CD14-positive monocyte (primary cell): ENCODE measurements around the gene SRCAP. TPM values are rescaled to one million over a fixed set of nuclear protein-coding genes. Genes with fewer than 3 reads are reported as not detected.

ENCODE experiments used
- DNase-seq, 3 donors: peaks; one replicate each; pipeline ENCODE4 v3.0.0-alpha.2; 2011 to 2022
- H2AFZ ChIP-seq: 2 replicates; pipeline ENCODE4 v1.6.0; 2012; ENCODE audit warnings: mild to moderate bottlenecking, low read depth, low read length, inconsistent platforms; ENCODE audit not compliant: insufficient read depth, poor library complexity, severe bottlenecking
- H3K27ac ChIP-seq, 2 donors: 1 replicate in 1 of 2; 2 replicates in 1 of 2; pipeline ENCODE4 v1.5.1; 2012 to 2013; ENCODE audit warnings: low read length in 2 of 2, control low read depth in 1 of 2, inconsistent platforms in 1 of 2, low read depth in 1 of 2, mild to moderate bottlenecking in 1 of 2
- H3K27me3 ChIP-seq, 2 donors: one replicate each; pipeline versions ENCODE4 v1.6.0 to v1.6.1; 2011 to 2013; ENCODE audit warnings: low read length in 2 of 2; ENCODE audit not compliant: control insufficient read depth in 2 of 2, insufficient read depth in 2 of 2
- H3K36me3 ChIP-seq, 2 donors: replicated peaks in 1 of 2; 1 replicate in 1 of 2; 2 replicates in 1 of 2; pipeline versions ENCODE4 v1.5.1 to v1.6.1; 2012 to 2013; ENCODE audit warnings: low read length in 2 of 2, control low read depth in 1 of 2, inconsistent platforms in 1 of 2, mild to moderate bottlenecking in 1 of 2; ENCODE audit not compliant: insufficient read depth in 2 of 2, control insufficient read depth in 1 of 2
- H3K4me1 ChIP-seq, 2 donors: 1 replicate in 1 of 2; 2 replicates in 1 of 2; pipeline versions ENCODE4 v1.5.1 to v1.6.1; 2012 to 2013; ENCODE audit warnings: low read length in 2 of 2, control low read depth in 1 of 2, inconsistent platforms in 1 of 2, mild to moderate bottlenecking in 1 of 2, moderate library complexity in 1 of 2; ENCODE audit not compliant: insufficient read depth in 2 of 2, control insufficient read depth in 1 of 2
- H3K4me2 ChIP-seq: replicated peaks from 2 replicates; pipeline ENCODE3; 2012; ENCODE audit warnings: low read length, moderate library complexity, mild to moderate bottlenecking; ENCODE audit not compliant: poor library complexity, severe bottlenecking; ENCODE audit errors: extremely low read depth
- H3K4me3 ChIP-seq, 3 experiments: fragments of 200-600 bp in 1 of 3; sonication (generic) in 1 of 3; replicated peaks in 1 of 3; 1 replicate in 2 of 3; 2 replicates in 1 of 3; pipeline ENCODE4 v1.5.1; 2011 to 2013; ENCODE audit warnings: low read length in 3 of 3, mild to moderate bottlenecking in 3 of 3, control low read depth in 2 of 3, low read depth in 2 of 3, inconsistent platforms in 1 of 3, moderate library complexity in 1 of 3
- H3K79me2 ChIP-seq: 2 replicates; pipeline ENCODE4 v1.6.0; 2012; ENCODE audit warnings: mild to moderate bottlenecking, control low read depth, inconsistent platforms, low read length, moderate library complexity; ENCODE audit not compliant: insufficient read depth
- H3K9ac ChIP-seq: 2 replicates; pipeline ENCODE4 v1.6.0; 2017; ENCODE audit warnings: low read length, mild to moderate bottlenecking; ENCODE audit not compliant: insufficient read depth, poor library complexity, severe bottlenecking
- H3K9me3 ChIP-seq, 2 donors: replicated peaks in 1 of 2; 1 replicate in 1 of 2; 2 replicates in 1 of 2; pipeline versions ENCODE4 v1.5.1 to v1.6.1; 2012 to 2013; ENCODE audit warnings: low read length in 2 of 2, control low read depth in 1 of 2; ENCODE audit not compliant: control insufficient read depth in 1 of 2, insufficient read depth in 1 of 2
- H4K20me1 ChIP-seq: 2 replicates; pipeline ENCODE4 v1.6.0; 2012; ENCODE audit warnings: mild to moderate bottlenecking, low read length, control low read depth, moderate library complexity; ENCODE audit not compliant: insufficient read depth
- H3K27ac Mint-ChIP-seq, 7 donors: one replicate each; pipeline ENCODE4 v1.8.0; 2020; ENCODE audit warnings: mild to moderate bottlenecking in 7 of 7, mixed read lengths in 7 of 7, moderate library complexity in 6 of 7, inconsistent platforms in 2 of 7
- H3K27me3 Mint-ChIP-seq, 3 donors: one replicate each; pipeline ENCODE4 v1.8.0; 2021 to 2022; ENCODE audit warnings: low read depth in 3 of 3, mild to moderate bottlenecking in 3 of 3, mixed read lengths in 3 of 3, moderate library complexity in 3 of 3, inconsistent platforms in 1 of 3
- H3K36me3 Mint-ChIP-seq, 2 donors: one replicate each; pipeline ENCODE4 v1.8.0; 2020; ENCODE audit warnings: mixed read lengths in 2 of 2, inconsistent platforms in 1 of 2, mild to moderate bottlenecking in 1 of 2
- H3K4me1 Mint-ChIP-seq: one replicate; pipeline ENCODE4 v1.8.0; 2020; ENCODE audit warnings: mild to moderate bottlenecking, mixed read lengths
- H3K4me3 Mint-ChIP-seq, 2 donors: one replicate each; pipeline ENCODE4 v1.8.0; 2020; ENCODE audit warnings: mild to moderate bottlenecking in 2 of 2, mixed read lengths in 2 of 2, moderate library complexity in 1 of 2
- H3K9me3 Mint-ChIP-seq, 7 donors: one replicate each; pipeline ENCODE4 v1.8.0; 2020 to 2022; ENCODE audit warnings: mixed read lengths in 7 of 7, mild to moderate bottlenecking in 6 of 7, moderate library complexity in 6 of 7, inconsistent platforms in 2 of 7
- CTCF ChIP-seq: fragments of 200-600 bp; IDR thresholded peaks from one replicate; pipeline ENCODE4 v1.8.0; 2022; ENCODE audit warnings: antibody characterized with exemption, mild to moderate bottlenecking
- WGBS: methylation state at CpG from one replicate; pipeline ENCODE4 v1.1.5; 2013; ENCODE audit warnings: missing lambda C conversion rate; ENCODE audit not compliant: insufficient coverage; 5-methylcytosine and 5-hydroxymethylcytosine counted together
- intact Hi-C, 2 donors: fragments of 100-400 bp; cut with micrococcal nuclease; formaldehyde crosslinking; loops; one replicate each; pipeline versions ENCODE4 v1.15.0 to v1.15.1; 2023
- polyA plus RNA-seq, 3 donors: library from polyadenylated mRNA; depleted of rRNA in 1 of 3; unstranded in 2 of 3; stranded (reverse) in 1 of 3; fragments of 300-500 nt in 2 of 3; fragments of >200 nt in 1 of 3; fragmentation: Illumina TruSeq in 2 of 3; gene quantifications; 1 replicate in 2 of 3; 2 replicates in 1 of 3; pipeline ENCODE4 v1.2.3, GENCODE V29; 2012 to 2021

Gene SRCAP
- polyA plus RNA-seq, 3 donors = 3.0 to 16.0 (median 6.3) TPM

- peaks cover 44% of the 10 kb centered on the region for H3K4me1 Mint-ChIP-seq
- no peak overlapping the region for H3K4me2 ChIP-seq
- no peak overlapping the region for H2AFZ ChIP-seq
- peak overlapping the region in 1 of 2 donors; percentile 70 for H3K27ac ChIP-seq
- intact Hi-C loops = no loop called here
- peaks cover 47 to 50% of the 10 kb centered on the region in 2 donors for H3K4me1 ChIP-seq
- H3K9ac ChIP-seq = no peak overlapping the region
- H3K9me3 Mint-ChIP-seq = peaks cover 0 to 5% (median 0%) of the 10 kb centered on the region in 7 donors
- H4K20me1 ChIP-seq = peaks cover 16% of the 10 kb centered on the region
- H3K4me3 Mint-ChIP-seq = no peak overlapping the region
- H3K36me3 Mint-ChIP-seq = peaks cover 46 to 77% of the 10 kb centered on the region in 2 donors
- H3K36me3 ChIP-seq = peaks cover 57 to 78% of the 10 kb centered on the region in 2 donors
- H3K27me3 Mint-ChIP-seq = peaks cover 0 to 4% (median 3%) of the 10 kb centered on the region in 3 donors
- H3K9me3 ChIP-seq = no peaks in the 10 kb centered on the region
- DNase-seq = no peak
- no peak overlapping the region for H3K4me3 ChIP-seq
- H3K27ac Mint-ChIP-seq = peak overlapping the region; percentile 21 to 79 (median 61)
- H3K79me2 ChIP-seq = peaks cover 41% of the 10 kb centered on the region
- 100% methylated on average over 1 of the region's 6 CpGs for whole genome bisulfite sequencing
- H3K27me3 ChIP-seq = no peaks in the 10 kb centered on the region
- TF ChIP-seq CTCF = no peak
These were observed 29.4 kb downstream of the SRCAP start for GRCh38 chr16:30728321-30728720.

GRCh38 chr16:30728899-30729672 is 30.1 kb downstream of the SRCAP start:
- H3K9ac ChIP-seq = no peak overlapping the region
- no peak overlapping the region for H2AFZ ChIP-seq
- peaks cover 0 to 2% (median 0%) of the 10 kb centered on the region in 3 donors for H3K27me3 Mint-ChIP-seq
- H3K9me3 ChIP-seq = no peaks in the 10 kb centered on the region
- no peak for TF ChIP-seq CTCF
- DNase-seq = peak; percentile 51 to 85 (median 83)
- peaks cover 16% of the 10 kb centered on the region for H4K20me1 ChIP-seq
- intact Hi-C loops = no loop called here
- H3K4me2 ChIP-seq = peak overlapping the region; percentile 17
- H3K27me3 ChIP-seq = no peaks in the 10 kb centered on the region
- H3K9me3 Mint-ChIP-seq = peaks cover 0 to 4% (median 0%) of the 10 kb centered on the region in 7 donors
- H3K27ac Mint-ChIP-seq = peak overlapping the region in 6 of 7 donors; percentile 43 to 72 (median 66)
- peak overlapping the region in 1 of 2 donors; percentile 70 for H3K27ac ChIP-seq
- H3K4me3 Mint-ChIP-seq = peak overlapping the region in 1 of 2 donors; percentile 26
- peaks cover 45 to 77% of the 10 kb centered on the region in 2 donors for H3K36me3 Mint-ChIP-seq
- peak overlapping the region in 1 of 3 experiments; percentile 17 for H3K4me3 ChIP-seq
- peaks cover 39 to 42% of the 10 kb centered on the region in 2 donors for H3K4me1 ChIP-seq
- peaks cover 36% of the 10 kb centered on the region for H3K4me1 Mint-ChIP-seq
- H3K79me2 ChIP-seq = peaks cover 35% of the 10 kb centered on the region
- 55% methylated on average over 13 of the region's 17 CpGs for WGBS
- H3K36me3 ChIP-seq = peaks cover 57 to 78% of the 10 kb centered on the region in 2 donors
